Keratinocyte (primary cell): ENCODE data around the gene AJUBA. TPM values are rescaled to one million over a fixed set of nuclear protein-coding genes. Genes with fewer than 3 reads are reported as not detected.
"Not testable (repeated sequence)": the region's sequence is repeated elsewhere in the genome, so short reads cannot be mapped to it uniquely, and the experiment has no call there.

Experiments used
- DNase-seq: peaks from one replicate; pipeline ENCODE4 v3.0.0-alpha.2; 2011; ENCODE audit warnings: low read depth, missing footprints, low spot score
- FAIRE-seq: peaks from 2 replicates; lab custom pipeline; 2011; peaks lifted over from hg19 to GRCh38; lab: Jason Lieb, UNC
- H2AFZ ChIP-seq: 2 replicates; pipeline ENCODE4 v1.6.0; 2012; ENCODE audit warnings: low read length, control low read depth, inconsistent platforms; ENCODE audit not compliant: control insufficient read depth
- H3K27ac ChIP-seq: 2 replicates; pipeline ENCODE4 v1.5.1; 2011; ENCODE audit warnings: low read length; ENCODE audit not compliant: control insufficient read depth, insufficient read depth
- H3K27me3 ChIP-seq: 3 replicates; pipeline ENCODE4 v1.6.0; 2011; ENCODE audit warnings: low read length; ENCODE audit not compliant: control insufficient read depth, insufficient read depth; ENCODE audit errors: extremely low read depth
- H3K36me3 ChIP-seq, 2 experiments: 2 replicates in 1 of 2; 3 replicates in 1 of 2; pipeline ENCODE4 v1.5.1; 2011; ENCODE audit warnings: low read length in 2 of 2, mild to moderate bottlenecking in 1 of 2; ENCODE audit not compliant: control insufficient read depth in 2 of 2, insufficient read depth in 2 of 2; ENCODE audit errors: extremely low read depth in 1 of 2
- H3K4me1 ChIP-seq: 3 replicates; pipeline ENCODE4 v1.5.1; 2011; ENCODE audit warnings: low read length; ENCODE audit not compliant: control insufficient read depth, insufficient read depth; ENCODE audit errors: extremely low read depth
- H3K4me2 ChIP-seq: 3 replicates; pipeline ENCODE4 v1.6.0; 2011; ENCODE audit warnings: low read depth, low read length; ENCODE audit not compliant: control insufficient read depth, insufficient read depth; ENCODE audit errors: extremely low read depth
- H3K4me3 ChIP-seq, 3 experiments: fragments of 200-600 bp in 1 of 3; sonication (generic) in 1 of 3; 2 replicates in 2 of 3; 3 replicates in 1 of 3; pipeline ENCODE4 v1.5.1; 2011 to 2016; ENCODE audit warnings: low read length in 3 of 3, mild to moderate bottlenecking in 3 of 3, control low read depth in 2 of 3, inconsistent platforms in 1 of 3, low read depth in 1 of 3, mixed read lengths in 1 of 3, mixed run types in 1 of 3, moderate library complexity in 1 of 3; ENCODE audit not compliant: control insufficient read depth in 2 of 3, insufficient read depth in 2 of 3; ENCODE audit errors: extremely low read depth in 1 of 3
- H3K79me2 ChIP-seq: 2 replicates; pipeline ENCODE4 v1.6.0; 2012; ENCODE audit warnings: low read length; ENCODE audit not compliant: control insufficient read depth, insufficient read depth
- H3K9ac ChIP-seq: 3 replicates; pipeline ENCODE4 v1.6.0; 2011; ENCODE audit warnings: low read length; ENCODE audit not compliant: control insufficient read depth, insufficient read depth; ENCODE audit errors: extremely low read depth
- H3K9me1 ChIP-seq: 3 replicates; pipeline ENCODE4 v1.6.0; 2011; ENCODE audit warnings: low read length; ENCODE audit not compliant: control insufficient read depth, insufficient read depth; ENCODE audit errors: extremely low read depth
- H3K9me3 ChIP-seq: 2 replicates; pipeline ENCODE4 v1.5.1; 2012; ENCODE audit warnings: low read depth, low read length; ENCODE audit not compliant: control insufficient read depth
- H4K20me1 ChIP-seq: 3 replicates; pipeline ENCODE4 v1.6.0; 2011; ENCODE audit warnings: low read length; ENCODE audit not compliant: control insufficient read depth, insufficient read depth; ENCODE audit errors: extremely low read depth
- EZH2 ChIP-seq: IDR thresholded peaks from one replicate; pipeline ENCODE4 v1.6.1; 2012; ENCODE audit warnings: inconsistent platforms, mild to moderate bottlenecking, low read length, moderate library complexity
- dilution Hi-C: fragments of 300-500 bp; cut with MboI; formaldehyde crosslinking; loops from one replicate; pipeline ENCODE4 v1.7.0; 2020; ENCODE audit warnings: low sequenced_read_pairs; ENCODE audit not compliant: extremely low pct_ligation_motif_present
- polyA plus RNA-seq, 5 experiments: library from polyadenylated mRNA; depleted of rRNA in 3 of 5; stranded (reverse) in 3 of 5; stranded (forward) in 1 of 5; unstranded in 1 of 5; fragments of >200 nt; gene quantifications; 1 replicate in 1 of 5; 2 replicates in 3 of 5; 3 replicates in 1 of 5; pipeline versions ENCODE4 v1.2.1 to v1.2.3, GENCODE V29; 2011 to 2012; ENCODE audit warnings: missing spikeins in 2 of 5, low read depth in 1 of 5, low replicate concordance in 1 of 5
- TF ChIP-seq, protein P1 (sequence below), 3 experiments: IDR thresholded peaks in 1 of 3; conservative IDR thresholded peaks in 1 of 3; optimal IDR thresholded peaks in 1 of 3; 2 replicates in 2 of 3; 3 replicates in 1 of 3; pipeline versions ENCODE3 to v1.5.1; 2011; ENCODE audit warnings: low read length in 3 of 3, mild to moderate bottlenecking in 3 of 3, moderate library complexity in 2 of 3, control low read depth in 1 of 3, inconsistent platforms in 1 of 3; ENCODE audit not compliant: insufficient read depth in 2 of 3; ENCODE audit errors: extremely low read depth in 1 of 3

Gene AJUBA
- polyA plus RNA-seq, 1 donor (not counting 4 experiments of a cell fraction or from before 2014, with no cell fraction given) = 157 TPM

DNA sequence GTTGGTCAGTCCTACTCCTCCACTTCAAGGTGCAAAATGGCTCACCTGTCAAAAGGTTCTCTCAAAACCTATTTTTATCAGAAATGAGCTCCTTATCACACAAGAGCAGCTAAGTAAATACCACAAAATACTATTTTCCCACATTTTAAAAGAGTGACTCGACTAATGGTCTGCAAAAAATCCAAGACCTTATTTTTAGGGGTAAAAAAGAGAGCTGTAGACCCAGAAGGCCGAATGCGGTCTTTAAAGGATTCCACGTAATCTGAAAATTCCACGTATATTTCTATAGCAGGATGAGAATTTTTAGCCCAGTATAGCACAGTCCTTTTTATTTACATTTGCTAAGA, 23.8 kb upstream of the AJUBA start:
- H2AFZ ChIP-seq = peak overlapping the region; percentile 98

DNA sequence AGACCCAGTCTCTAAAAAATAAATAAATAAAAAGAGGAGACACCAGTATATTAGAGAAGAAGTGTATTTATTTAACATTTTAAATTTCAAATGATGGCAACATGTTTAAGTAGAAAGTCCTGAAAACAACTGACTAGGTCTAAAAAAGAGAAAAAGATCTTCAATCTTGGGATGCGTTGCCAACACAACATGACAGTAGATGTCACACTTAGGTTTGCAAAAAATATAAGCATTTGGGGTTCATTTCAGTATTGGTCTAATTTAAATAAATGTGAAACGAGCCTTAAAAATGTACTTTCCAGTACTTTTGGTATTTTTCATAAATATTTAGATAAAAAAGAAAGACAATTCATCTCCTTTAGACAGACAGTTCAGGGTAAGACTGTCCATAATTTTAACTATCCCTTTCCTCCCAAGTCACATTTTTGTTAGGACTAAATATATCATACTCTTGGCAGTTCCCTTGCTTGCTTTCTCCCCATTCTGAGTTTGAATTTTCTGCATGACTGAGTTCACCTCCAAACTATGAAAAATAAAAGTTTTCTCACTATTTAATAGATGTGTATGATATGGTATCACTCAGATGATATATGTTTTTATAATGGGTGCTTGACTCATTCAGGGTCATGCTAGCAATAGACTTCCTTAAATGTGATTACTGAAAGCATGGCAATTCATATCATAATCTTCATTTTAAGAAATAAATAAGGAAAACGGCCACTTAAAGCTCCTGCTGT, 23.3 kb upstream of the AJUBA start:
- DNase-seq (no peak), FAIRE-seq (no peak)
- Histone ChIP-seq H3K9me1 (no peaks in the 10 kb centered on the region), H3K36me3 (no peaks in the 10 kb centered on the region), H4K20me1 (no peaks in the 10 kb centered on the region), H2AFZ (no peak overlapping the region), H3K79me2 (no peaks in the 10 kb centered on the region), H3K9me3 (no peaks in the 10 kb centered on the region), H3K27me3 (no peaks in the 10 kb centered on the region), H3K27ac (no peak overlapping the region), H3K9ac (peak overlapping the region; percentile 90), H3K4me1 (peaks cover 27% of the 10 kb centered on the region), H3K4me2 (peak overlapping the region; percentile 97), H3K4me3 (no peak overlapping the region)
- dilution Hi-C loops = no loop called here
- TF ChIP-seq, protein P1, sequence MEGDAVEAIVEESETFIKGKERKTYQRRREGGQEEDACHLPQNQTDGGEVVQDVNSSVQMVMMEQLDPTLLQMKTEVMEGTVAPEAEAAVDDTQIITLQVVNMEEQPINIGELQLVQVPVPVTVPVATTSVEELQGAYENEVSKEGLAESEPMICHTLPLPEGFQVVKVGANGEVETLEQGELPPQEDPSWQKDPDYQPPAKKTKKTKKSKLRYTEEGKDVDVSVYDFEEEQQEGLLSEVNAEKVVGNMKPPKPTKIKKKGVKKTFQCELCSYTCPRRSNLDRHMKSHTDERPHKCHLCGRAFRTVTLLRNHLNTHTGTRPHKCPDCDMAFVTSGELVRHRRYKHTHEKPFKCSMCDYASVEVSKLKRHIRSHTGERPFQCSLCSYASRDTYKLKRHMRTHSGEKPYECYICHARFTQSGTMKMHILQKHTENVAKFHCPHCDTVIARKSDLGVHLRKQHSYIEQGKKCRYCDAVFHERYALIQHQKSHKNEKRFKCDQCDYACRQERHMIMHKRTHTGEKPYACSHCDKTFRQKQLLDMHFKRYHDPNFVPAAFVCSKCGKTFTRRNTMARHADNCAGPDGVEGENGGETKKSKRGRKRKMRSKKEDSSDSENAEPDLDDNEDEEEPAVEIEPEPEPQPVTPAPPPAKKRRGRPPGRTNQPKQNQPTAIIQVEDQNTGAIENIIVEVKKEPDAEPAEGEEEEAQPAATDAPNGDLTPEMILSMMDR (optimal IDR thresholded peaks at IDR 0.05 in 1 of 3, IDR thresholded peaks at IDR 0.05 in 1 of 3, conservative IDR thresholded peaks at IDR 0.05 in 1 of 3; ENCODE audit: extremely low read depth in 1 of 3, insufficient read depth in 2 of 3, low read length in 3 of 3) = no peak
- no peak for TF ChIP-seq EZH2

More for the DNA sequence above, 23.8 kb upstream of the AJUBA start:
- Histone ChIP-seq H3K79me2 (no peaks in the 10 kb centered on the region), H3K4me1 (peaks cover 27% of the 10 kb centered on the region), H3K36me3 (no peaks in the 10 kb centered on the region), H3K27me3 (no peaks in the 10 kb centered on the region), H3K9me3 (no peaks in the 10 kb centered on the region), H4K20me1 (no peaks in the 10 kb centered on the region), H3K4me3 (peak overlapping the region; percentile 43 to 88 (median 80)), H3K27ac (peak overlapping the region; percentile 96), H3K9ac (peak overlapping the region; percentile 90), H3K9me1 (no peaks in the 10 kb centered on the region), H3K4me2 (peak overlapping the region; percentile 97)
- dilution Hi-C loops = no loop called here
- FAIRE-seq = no peak
- no peak for DNase-seq
- TF ChIP-seq, protein P1 (optimal IDR thresholded peaks at IDR 0.05 in 1 of 3, IDR thresholded peaks at IDR 0.05 in 1 of 3, conservative IDR thresholded peaks at IDR 0.05 in 1 of 3; ENCODE audit: extremely low read depth in 1 of 3, insufficient read depth in 2 of 3, low read length in 3 of 3) = no peak
- TF ChIP-seq EZH2 = no peak

GRCh38 chr14:23004274-23004673, 21.9 kb upstream of the AJUBA start:
- H3K27me3 ChIP-seq, H3K4me3 ChIP-seq, H3K9me3 ChIP-seq, H3K79me2 ChIP-seq, H3K4me2 ChIP-seq, H2AFZ ChIP-seq, DNase-seq, H3K9ac ChIP-seq, H3K36me3 ChIP-seq, H4K20me1 ChIP-seq, H3K9me1 ChIP-seq, dilution Hi-C loops, FAIRE-seq, H3K27ac ChIP-seq: not testable (repeated sequence)
- H3K4me1 ChIP-seq = peaks cover 19% of the 10 kb centered on the region
